ENCODE measurements around the gene PXDN.
"Not testable (repeated sequence)": the region's sequence is repeated elsewhere in the genome, so short reads cannot be mapped to it uniquely, and the experiment has no call there.

The PXDN gene

GRCh38 chr2:1742681-1743395, 1.5 kb downstream of the PXDN start:
- DNase-seq (ENCODE audit: low spot score) (peak; percentile 62), FAIRE-seq (no peak)

GRCh38 chr2:1742301-1742680, 2.0 kb downstream of the PXDN start:
- FAIRE-seq = no peak

GRCh38 chr2:1741851-1742250, 2.5 kb downstream of the PXDN start:
- DNase-seq (ENCODE audit: low spot score) = no peak
- no peak for FAIRE-seq

More at GRCh38 chr2:1742301-1742680, 2.0 kb downstream of the PXDN start:
- DNase-seq (ENCODE audit: low spot score) = no peak

- FAIRE-seq = no peak
- DNase-seq (ENCODE audit: low spot score) = no peak
These were observed 3.4 kb downstream of the PXDN start for GRCh38 chr2:1740716-1741589.

- DNase-seq (ENCODE audit: low spot score) = no peak
- FAIRE-seq = no peak
These were observed 4.2 kb downstream of the PXDN start for GRCh38 chr2:1739961-1740715.

GRCh38 chr2:1739322-1739957, 4.9 kb downstream of the PXDN start:
- FAIRE-seq = no peak
- no peak for DNase-seq (ENCODE audit: low spot score)

GRCh38 chr2:1738646-1739302, 5.5 kb downstream of the PXDN start:
- FAIRE-seq (no peak), DNase-seq (ENCODE audit: low spot score) (no peak)

GRCh38 chr2:1738163-1738562, 6.2 kb downstream of the PXDN start:
- FAIRE-seq = no peak
- DNase-seq (ENCODE audit: low spot score) = no peak

- DNase-seq (ENCODE audit: low spot score) (no peak), FAIRE-seq (no peak)
These were observed 7.3 kb downstream of the PXDN start for GRCh38 chr2:1736997-1737480.

GRCh38 chr2:1736045-1736444, 8.3 kb downstream of the PXDN start:
- FAIRE-seq = no peak
- no peak for DNase-seq (ENCODE audit: low spot score)

- not testable (repeated sequence) for FAIRE-seq
These were observed 11.0 kb downstream of the PXDN start for GRCh38 chr2:1733298-1733697.

GRCh38 chr2:1731963-1732768, 12.1 kb downstream of the PXDN start:
- no peak for DNase-seq (ENCODE audit: low spot score)
- no peak for FAIRE-seq

More at GRCh38 chr2:1733298-1733697, 11.0 kb downstream of the PXDN start:
- not testable (repeated sequence) for DNase-seq (ENCODE audit: low spot score)

GRCh38 chr2:1731447-1731962, 12.8 kb downstream of the PXDN start:
- FAIRE-seq = no peak
- no peak for DNase-seq (ENCODE audit: low spot score)

GRCh38 chr2:1730015-1730927, 14.0 kb downstream of the PXDN start:
- FAIRE-seq (no peak), DNase-seq (ENCODE audit: low spot score) (no peak)

- no peak for FAIRE-seq
- DNase-seq (ENCODE audit: low spot score) = no peak
These were observed 15.1 kb downstream of the PXDN start for GRCh38 chr2:1729242-1729641.

GRCh38 chr2:1728821-1729220, 15.5 kb downstream of the PXDN start:
- no peak for FAIRE-seq
- DNase-seq (ENCODE audit: low spot score) = no peak

GRCh38 chr2:1727796-1728474, 16.4 kb downstream of the PXDN start:
- FAIRE-seq (no peak), DNase-seq (ENCODE audit: low spot score) (no peak)
